B cell (primary cell): ENCODE data around the gene CPE. TPM values are rescaled to one million over a fixed set of nuclear protein-coding genes. Genes with fewer than 3 reads are reported as not detected.
"Not testable (repeated sequence)": the region's sequence is repeated elsewhere in the genome, so short reads cannot be mapped to it uniquely, and the experiment has no call there.

Experiments
- ATAC-seq: fragments of 200-7000 bp; cut with Tn5 transposase; one replicate; pipeline ENCODE4 v1.10.0; 2021; ENCODE audit warnings: low read depth, mild to moderate bottlenecking, moderate number of reproducible peaks, moderate library complexity
- CTCF ChIA-PET: fragments of 350-600 bp; sonication (Branson Sonifier 250); formaldehyde crosslinking; loops from one replicate; lab custom pipeline; 2021; ENCODE audit warnings: antibody characterized with exemption, inconsistent platforms; lab: Charles Lee
- POLR2A ChIA-PET: fragments of 350-600 bp; sonication (Branson Sonifier 250); formaldehyde crosslinking; loops from one replicate; lab custom pipeline; 2021; ENCODE audit warnings: antibody characterized with exemption; lab: Charles Lee
- DNase-seq: peaks from one replicate; pipeline ENCODE4 v3.0.0; 2013
- H2AFZ ChIP-seq: 2 replicates; pipeline ENCODE4 v1.6.1; 2012; ENCODE audit warnings: mild to moderate bottlenecking, low read depth, low read length; ENCODE audit not compliant: insufficient read depth, poor library complexity, severe bottlenecking
- H3K27ac ChIP-seq, 2 donors: 1 replicate in 1 of 2; 2 replicates in 1 of 2; pipeline ENCODE4 v1.5.1; 2012 to 2013; ENCODE audit warnings: low read length in 2 of 2, mild to moderate bottlenecking in 2 of 2, moderate library complexity in 1 of 2
- H3K27me3 ChIP-seq, 4 experiments: fragments of 200-600 bp in 1 of 4; sonication (generic) in 1 of 4; replicated peaks in 1 of 4; 1 replicate in 2 of 4; 2 replicates in 2 of 4; pipeline versions ENCODE4 v1.6.1 to v1.7.0; 2013 to 2016; ENCODE audit warnings: low read length in 3 of 4, mild to moderate bottlenecking in 2 of 4, mixed read lengths in 1 of 4, moderate library complexity in 1 of 4; ENCODE audit not compliant: insufficient read depth in 4 of 4, control insufficient read depth in 3 of 4; ENCODE audit errors: control extremely low read depth in 1 of 4
- H3K36me3 ChIP-seq, 2 experiments: replicated peaks in 1 of 2; 1 replicate in 1 of 2; 2 replicates in 1 of 2; pipeline versions ENCODE4 v1.6.1 to v1.7.1; 2013; ENCODE audit warnings: low read length in 1 of 2; ENCODE audit not compliant: insufficient read depth in 2 of 2, control insufficient read depth in 1 of 2; ENCODE audit errors: control extremely low read depth in 1 of 2, extremely low read depth in 1 of 2
- H3K4me1 ChIP-seq, 2 donors: fragments of 200-600 bp in 1 of 2; sonication (generic) in 1 of 2; 1 replicate in 1 of 2; 2 replicates in 1 of 2; pipeline versions ENCODE4 v1.5.1 to v1.6.1; 2013 to 2017; ENCODE audit warnings: low read length in 2 of 2; ENCODE audit not compliant: control insufficient read depth in 2 of 2, insufficient read depth in 2 of 2
- H3K4me2 ChIP-seq: replicated peaks from 2 replicates; pipeline ENCODE3; 2012; ENCODE audit warnings: mild to moderate bottlenecking, low read depth, low read length; ENCODE audit not compliant: poor library complexity, severe bottlenecking
- H3K4me3 ChIP-seq, 5 experiments: fragments of 200-600 bp in 1 of 5; sonication (generic) in 1 of 5; 1 replicate in 3 of 5; 2 replicates in 2 of 5; pipeline versions ENCODE4 v1.5.1 to v1.7.0; 2011 to 2016; ENCODE audit warnings: low read length in 4 of 5, mild to moderate bottlenecking in 4 of 5, low read depth in 2 of 5, control low read depth in 1 of 5, moderate library complexity in 1 of 5; ENCODE audit not compliant: insufficient read depth in 1 of 5; ENCODE audit errors: control extremely low read depth in 1 of 5, extremely low read depth in 1 of 5
- H3K79me2 ChIP-seq: fragments of 200-600 bp; sonication (generic); one replicate; pipeline ENCODE4 v1.6.0; 2016; ENCODE audit warnings: low read length; ENCODE audit not compliant: control insufficient read depth, insufficient read depth
- H3K9ac ChIP-seq: fragments of 200-600 bp; sonication (generic); 2 replicates; pipeline ENCODE4 v1.6.1; 2017; ENCODE audit warnings: mild to moderate bottlenecking, low read length, moderate library complexity
- H3K9me3 ChIP-seq, 3 donors: one replicate each; pipeline versions ENCODE4 v1.6.1 to v1.7.1; 2013; ENCODE audit warnings: low read length in 2 of 3; ENCODE audit not compliant: control insufficient read depth in 2 of 3, insufficient read depth in 1 of 3; ENCODE audit errors: control extremely low read depth in 1 of 3
- H4K20me1 ChIP-seq: 2 replicates; pipeline ENCODE4 v1.6.0; 2012; ENCODE audit warnings: mild to moderate bottlenecking, low read length; ENCODE audit not compliant: insufficient read depth, control insufficient read depth, poor library complexity, severe bottlenecking
- H3K27ac Mint-ChIP-seq: one replicate; pipeline ENCODE4 v1.8.0; 2021; ENCODE audit warnings: mixed read lengths
- H3K27me3 Mint-ChIP-seq: one replicate; pipeline ENCODE4 v1.8.0; 2021; ENCODE audit warnings: mixed read lengths
- H3K4me1 Mint-ChIP-seq: one replicate; pipeline ENCODE4 v1.8.0; 2021; ENCODE audit warnings: mixed read lengths
- H3K4me3 Mint-ChIP-seq: one replicate; pipeline ENCODE4 v1.8.0; 2021; ENCODE audit warnings: mixed read lengths
- H3K9me3 Mint-ChIP-seq: one replicate; pipeline ENCODE4 v1.8.0; 2022; ENCODE audit warnings: mixed read lengths; ENCODE audit not compliant: insufficient read depth
- EZH2 ChIP-seq: IDR thresholded peaks from 2 replicates; pipeline ENCODE4 v1.6.1; 2012; ENCODE audit warnings: borderline replicate concordance, low read depth, mild to moderate bottlenecking, moderate library complexity, low read length; ENCODE audit not compliant: insufficient read depth, poor library complexity, severe bottlenecking
- WGBS: methylation state at CpG from one replicate; pipeline ENCODE4 v1.1.5; 2013; ENCODE audit warnings: missing lambda C conversion rate; ENCODE audit not compliant: insufficient coverage; 5-methylcytosine and 5-hydroxymethylcytosine counted together
- intact Hi-C: fragments of 100-400 bp; cut with micrococcal nuclease; formaldehyde crosslinking; loops from one replicate; pipeline ENCODE4 v1.10.0; 2022
- polyA plus RNA-seq: library from polyadenylated mRNA; depleted of rRNA; stranded (reverse); fragments of >200 nt; gene quantifications from 2 replicates; pipeline ENCODE4 v1.2.3, GENCODE V29; 2012
- total RNA-seq, 2 donors: library from RNA; stranded (reverse); fragments of 120-200 nt in 1 of 2; gene quantifications; 1 replicate in 1 of 2; 2 replicates in 1 of 2; pipeline versions ENCODE4 v1.2.3 to v1.2.4, GENCODE V29; 2013 to 2022
- TF ChIP-seq, protein P1 (sequence below): fragments of 200-600 bp; IDR thresholded peaks from one replicate; pipeline ENCODE4 v1.8.0; 2022; ENCODE audit warnings: antibody characterized with exemption, mild to moderate bottlenecking

CPE gene
- total and polyA plus RNA-seq, 2 donors (not counting 1 experiment from before 2014, with no cell fraction given), result not detected

DNA sequence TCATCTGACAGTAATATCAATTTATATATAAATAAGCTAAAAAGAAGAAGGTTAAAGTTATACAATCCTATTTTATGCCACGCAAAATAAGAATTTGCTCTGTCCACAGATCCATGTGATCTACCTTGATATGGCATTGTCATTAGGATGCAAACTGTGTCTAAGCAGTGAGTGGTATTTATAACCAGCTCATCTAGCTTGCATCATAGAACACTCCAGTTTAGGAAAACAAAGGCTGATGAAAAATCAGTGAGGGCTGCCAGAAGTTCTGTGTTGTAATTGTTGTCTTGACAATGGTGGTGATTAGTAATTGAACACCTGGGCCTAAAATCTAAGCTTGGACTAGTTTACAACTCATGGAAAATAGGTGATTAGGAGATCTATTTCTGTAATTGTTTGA, 111.0 kb downstream of the CPE start:
- Histone ChIP-seq H3K79me2 (no peaks in the 10 kb centered on the region), H3K4me3 (no peak overlapping the region), H3K9me3 (no peaks in the 10 kb centered on the region), H3K4me2 (no peak overlapping the region), H3K27me3 (peaks cover 0 to 12% (median 6%) of the 10 kb centered on the region in 4 experiments), H2AFZ (no peak overlapping the region), H3K9ac (no peak overlapping the region), H3K27ac (no peak overlapping the region), H4K20me1 (no peaks in the 10 kb centered on the region), H3K36me3 (no peaks in the 10 kb centered on the region), H3K4me1 (peaks cover 4 to 6% of the 10 kb centered on the region in 2 donors)
- intact Hi-C loops, result no loop called here
- DNase-seq, result no peak
- ChIA-PET CTCF (interaction anchor here (0.9 to 1.1 kb wide), 2 partner anchors 26 to 758 kb away, joined by 3 read pairs; no protein-coding TSS in a partner anchor), POLR2A (no interaction called here)
- Mint-ChIP-seq H3K4me1 (peaks cover 4% of the 10 kb centered on the region), H3K4me3 (no peak overlapping the region), H3K27me3 (peaks cover 31% of the 10 kb centered on the region), H3K9me3 (no peaks in the 10 kb centered on the region), H3K27ac (no peak overlapping the region)
- ATAC-seq, result no peak
- no CpG with 5 or more reads among the region's 1 CpG for WGBS
- TF ChIP-seq, protein P1, sequence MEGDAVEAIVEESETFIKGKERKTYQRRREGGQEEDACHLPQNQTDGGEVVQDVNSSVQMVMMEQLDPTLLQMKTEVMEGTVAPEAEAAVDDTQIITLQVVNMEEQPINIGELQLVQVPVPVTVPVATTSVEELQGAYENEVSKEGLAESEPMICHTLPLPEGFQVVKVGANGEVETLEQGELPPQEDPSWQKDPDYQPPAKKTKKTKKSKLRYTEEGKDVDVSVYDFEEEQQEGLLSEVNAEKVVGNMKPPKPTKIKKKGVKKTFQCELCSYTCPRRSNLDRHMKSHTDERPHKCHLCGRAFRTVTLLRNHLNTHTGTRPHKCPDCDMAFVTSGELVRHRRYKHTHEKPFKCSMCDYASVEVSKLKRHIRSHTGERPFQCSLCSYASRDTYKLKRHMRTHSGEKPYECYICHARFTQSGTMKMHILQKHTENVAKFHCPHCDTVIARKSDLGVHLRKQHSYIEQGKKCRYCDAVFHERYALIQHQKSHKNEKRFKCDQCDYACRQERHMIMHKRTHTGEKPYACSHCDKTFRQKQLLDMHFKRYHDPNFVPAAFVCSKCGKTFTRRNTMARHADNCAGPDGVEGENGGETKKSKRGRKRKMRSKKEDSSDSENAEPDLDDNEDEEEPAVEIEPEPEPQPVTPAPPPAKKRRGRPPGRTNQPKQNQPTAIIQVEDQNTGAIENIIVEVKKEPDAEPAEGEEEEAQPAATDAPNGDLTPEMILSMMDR, result no peak
- no peak for TF ChIP-seq EZH2

DNA sequence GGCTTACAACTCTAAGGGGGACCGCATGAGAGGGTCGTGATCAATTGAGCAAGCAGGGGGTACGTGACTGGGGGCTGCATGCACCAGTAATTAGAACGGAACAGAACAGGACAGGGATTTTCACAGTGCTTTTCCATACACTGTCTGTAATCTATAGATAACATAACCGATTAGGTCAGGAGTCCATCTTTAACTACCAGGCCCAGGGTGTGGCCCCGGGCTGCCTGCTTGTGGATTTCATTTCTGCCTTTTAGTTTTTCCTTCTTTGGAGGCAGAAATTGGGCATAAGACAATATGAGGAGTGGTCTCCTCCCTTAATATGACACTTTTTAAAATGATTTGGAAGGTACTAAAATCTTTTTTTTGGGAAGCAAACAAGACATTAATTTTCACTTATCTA, 113.8 kb downstream of the CPE start:
- ATAC-seq, H3K27me3 ChIP-seq, H4K20me1 ChIP-seq, H3K27ac Mint-ChIP-seq, H3K4me3 Mint-ChIP-seq, H3K36me3 ChIP-seq, H3K27ac ChIP-seq, intact Hi-C loops, POLR2A ChIA-PET, H3K4me3 ChIP-seq, DNase-seq, H3K4me2 ChIP-seq, H3K4me1 Mint-ChIP-seq, H3K9ac ChIP-seq, H3K9me3 ChIP-seq, H3K79me2 ChIP-seq, H2AFZ ChIP-seq, H3K9me3 Mint-ChIP-seq, H3K4me1 ChIP-seq: not testable (repeated sequence)
- H3K27me3 Mint-ChIP-seq, result peaks cover 28% of the 10 kb centered on the region
- CTCF ChIA-PET, result interaction anchor here (1.0 to 1.6 kb wide), 3 partner anchors 8 to 599 kb away, joined by 3 to 5 read pairs (median 3); no protein-coding TSS in a partner anchor
- 85% methylated on average over 3 of the region's 6 CpGs for WGBS
